Kidney epithelial cell (primary cell): ENCODE results near the gene ZC3H12D. TPM values are rescaled to one million over a fixed set of nuclear protein-coding genes. Genes with fewer than 3 reads are reported as not detected.

Source experiments
- DNase-seq: peaks from one replicate; pipeline ENCODE4 v3.0.0-alpha.2; 2010; ENCODE audit warnings: low read depth
- H3K27me3 ChIP-seq: 2 replicates; pipeline ENCODE4 v1.6.0; 2011; ENCODE audit warnings: low read length; ENCODE audit not compliant: control insufficient read depth, insufficient read depth
- H3K36me3 ChIP-seq: 2 replicates; pipeline ENCODE4 v1.5.1; 2011; ENCODE audit warnings: low read length; ENCODE audit not compliant: control insufficient read depth, insufficient read depth
- H3K4me3 ChIP-seq: 2 replicates; pipeline ENCODE4 v1.5.1; 2011; ENCODE audit warnings: low read depth, mild to moderate bottlenecking, control low read depth, low read length
- total RNA-seq: library from RNA; depleted of rRNA; stranded (reverse); fragments of >200 nt; gene quantifications from 2 replicates; pipeline ENCODE4 v1.2.3, GENCODE V29; 2015
- TF ChIP-seq, protein P1 (sequence below): IDR thresholded peaks from 2 replicates; pipeline ENCODE4 v1.5.1; 2011; ENCODE audit warnings: mild to moderate bottlenecking, moderate library complexity, low read length, control low read depth, inconsistent platforms; ENCODE audit not compliant: insufficient read depth, poor library complexity, severe bottlenecking

ZC3H12D gene
- total RNA-seq, result not detected in 2 replicates

DNA sequence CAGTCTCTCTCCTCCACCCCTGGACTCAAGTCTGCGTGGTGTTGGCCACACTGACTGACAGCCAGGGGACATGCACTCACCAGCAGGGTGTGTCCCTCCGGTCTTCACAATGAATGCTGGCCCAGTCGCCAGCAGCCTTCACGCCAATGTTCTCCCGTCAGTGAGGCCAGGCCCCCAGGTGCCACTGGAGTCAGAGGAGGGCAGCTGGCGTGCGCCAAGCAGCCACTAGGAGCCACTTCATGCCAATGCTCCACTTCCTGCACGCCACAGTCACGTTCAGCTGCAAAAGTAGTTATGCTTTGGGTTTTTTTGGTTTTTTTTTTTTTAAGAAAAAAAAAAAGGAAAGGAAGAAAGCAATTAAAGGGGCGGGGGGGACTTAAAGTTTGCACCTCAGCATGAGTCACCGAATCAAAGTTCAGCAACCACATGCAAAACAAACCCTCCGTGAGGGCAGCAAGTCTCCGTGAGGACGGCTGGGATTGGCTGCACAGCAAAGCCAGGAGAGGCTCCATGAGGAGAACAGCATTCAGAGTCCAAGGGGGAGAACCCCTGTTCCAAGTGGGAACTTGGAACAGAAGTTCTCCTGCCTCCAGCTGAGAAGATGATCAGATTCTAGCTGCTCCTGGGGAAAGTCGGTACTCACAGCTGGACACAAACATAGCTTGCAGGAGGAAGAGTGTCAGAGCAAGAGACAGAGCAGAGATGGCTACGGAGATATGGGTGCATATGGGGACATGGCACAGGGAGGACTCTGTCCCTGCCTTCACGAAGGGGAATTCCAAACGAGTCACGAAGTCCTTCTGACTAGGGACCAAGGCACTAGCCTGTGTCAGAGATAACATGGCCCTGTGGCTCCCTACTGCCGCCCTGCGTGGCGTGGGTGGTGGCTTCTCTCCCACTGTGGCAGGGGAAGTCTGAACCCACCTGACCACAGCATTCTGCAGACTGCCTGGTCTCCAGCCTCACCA lies at the start of gene ZC3H12D:
TSS of gene ZC3H12D (minus strand) at position 282 of the 968 bp plus-strand sequence. CDS start 10,471 bp downstream, outside the sequence.
- TF ChIP-seq, protein P1, sequence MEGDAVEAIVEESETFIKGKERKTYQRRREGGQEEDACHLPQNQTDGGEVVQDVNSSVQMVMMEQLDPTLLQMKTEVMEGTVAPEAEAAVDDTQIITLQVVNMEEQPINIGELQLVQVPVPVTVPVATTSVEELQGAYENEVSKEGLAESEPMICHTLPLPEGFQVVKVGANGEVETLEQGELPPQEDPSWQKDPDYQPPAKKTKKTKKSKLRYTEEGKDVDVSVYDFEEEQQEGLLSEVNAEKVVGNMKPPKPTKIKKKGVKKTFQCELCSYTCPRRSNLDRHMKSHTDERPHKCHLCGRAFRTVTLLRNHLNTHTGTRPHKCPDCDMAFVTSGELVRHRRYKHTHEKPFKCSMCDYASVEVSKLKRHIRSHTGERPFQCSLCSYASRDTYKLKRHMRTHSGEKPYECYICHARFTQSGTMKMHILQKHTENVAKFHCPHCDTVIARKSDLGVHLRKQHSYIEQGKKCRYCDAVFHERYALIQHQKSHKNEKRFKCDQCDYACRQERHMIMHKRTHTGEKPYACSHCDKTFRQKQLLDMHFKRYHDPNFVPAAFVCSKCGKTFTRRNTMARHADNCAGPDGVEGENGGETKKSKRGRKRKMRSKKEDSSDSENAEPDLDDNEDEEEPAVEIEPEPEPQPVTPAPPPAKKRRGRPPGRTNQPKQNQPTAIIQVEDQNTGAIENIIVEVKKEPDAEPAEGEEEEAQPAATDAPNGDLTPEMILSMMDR, result no peak
- DNase-seq, result no peak
- no peaks in the 10 kb centered on the region for H3K27me3 ChIP-seq
- no peaks in the 10 kb centered on the region for H3K36me3 ChIP-seq
- H3K4me3 ChIP-seq, result no peak within 1 kb of the TSS

DNA sequence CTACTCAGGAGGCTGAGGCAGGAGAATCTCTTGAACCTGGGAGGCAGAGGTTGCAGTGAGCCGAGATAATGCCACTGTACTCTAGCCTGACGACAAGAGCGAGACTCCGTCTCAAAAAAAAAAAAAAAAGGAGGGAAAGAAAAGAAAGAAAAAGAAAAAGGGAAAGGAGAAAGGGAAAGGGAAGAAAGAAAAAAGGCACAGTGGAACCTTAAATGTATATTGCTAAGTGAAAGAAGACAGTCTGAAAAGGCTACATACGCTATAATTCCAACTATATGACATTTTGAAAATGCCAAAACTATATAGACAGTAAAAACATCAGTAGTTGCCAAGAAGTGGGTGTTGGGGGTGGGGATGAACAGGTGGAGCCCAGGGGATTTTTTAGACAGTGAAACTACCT lies 44.8 kb upstream of the ZC3H12D start:
- Histone ChIP-seq H3K36me3 (no peaks in the 10 kb centered on the region), H3K4me3 (no peak overlapping the region), H3K27me3 (no peaks in the 10 kb centered on the region)
- TF ChIP-seq, protein P1, result no peak
- DNase-seq, result no peak

DNA sequence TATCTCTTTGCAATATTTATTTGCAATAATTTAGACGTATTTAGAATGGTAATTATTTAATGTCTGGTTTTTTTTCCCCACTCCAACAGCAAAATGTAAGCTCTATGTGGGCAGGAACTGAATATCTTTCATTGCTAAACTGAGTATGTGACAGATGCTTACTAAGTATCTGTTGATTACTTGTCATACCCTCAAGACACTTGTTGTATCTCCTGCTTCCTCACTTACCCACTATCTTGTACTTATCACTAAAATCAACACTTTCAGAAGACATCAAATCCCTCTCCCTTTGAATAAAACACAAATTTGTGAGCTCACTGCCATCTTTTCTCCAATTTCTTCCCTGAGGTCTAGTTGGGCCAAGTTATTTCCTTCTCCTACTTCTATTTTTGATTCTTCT lies 30.7 kb upstream of the ZC3H12D start:
- Histone ChIP-seq H3K36me3 (no peaks in the 10 kb centered on the region), H3K27me3 (no peaks in the 10 kb centered on the region)

DNA sequence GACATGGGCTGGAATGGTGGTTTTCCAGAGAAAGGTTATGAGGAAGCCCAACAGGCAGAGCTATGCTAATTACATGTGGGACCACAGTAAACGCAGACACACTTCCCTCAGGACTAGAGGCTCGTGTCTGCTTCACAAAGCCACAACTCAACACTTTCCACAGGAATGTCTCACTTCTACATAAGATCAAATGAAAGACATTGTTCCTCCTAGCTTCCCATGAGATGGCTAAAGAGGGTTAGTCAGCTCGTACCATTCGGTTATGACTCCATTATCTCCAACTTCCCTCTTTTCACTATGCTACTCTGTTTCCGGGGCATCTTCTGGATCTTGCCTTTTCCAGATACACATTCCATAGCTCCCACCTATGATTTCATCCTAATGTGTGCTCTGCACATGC lies 29.1 kb upstream of the ZC3H12D start:
- Histone ChIP-seq H3K36me3 (no peaks in the 10 kb centered on the region), H3K27me3 (no peaks in the 10 kb centered on the region), H3K4me3 (no peak overlapping the region)
- TF ChIP-seq, protein P1, result no peak
- no peak for DNase-seq

More for the DNA sequence above, 30.7 kb upstream of the ZC3H12D start:
- H3K4me3 ChIP-seq, result no peak overlapping the region
- no peak for DNase-seq
- TF ChIP-seq, protein P1, result no peak

DNA sequence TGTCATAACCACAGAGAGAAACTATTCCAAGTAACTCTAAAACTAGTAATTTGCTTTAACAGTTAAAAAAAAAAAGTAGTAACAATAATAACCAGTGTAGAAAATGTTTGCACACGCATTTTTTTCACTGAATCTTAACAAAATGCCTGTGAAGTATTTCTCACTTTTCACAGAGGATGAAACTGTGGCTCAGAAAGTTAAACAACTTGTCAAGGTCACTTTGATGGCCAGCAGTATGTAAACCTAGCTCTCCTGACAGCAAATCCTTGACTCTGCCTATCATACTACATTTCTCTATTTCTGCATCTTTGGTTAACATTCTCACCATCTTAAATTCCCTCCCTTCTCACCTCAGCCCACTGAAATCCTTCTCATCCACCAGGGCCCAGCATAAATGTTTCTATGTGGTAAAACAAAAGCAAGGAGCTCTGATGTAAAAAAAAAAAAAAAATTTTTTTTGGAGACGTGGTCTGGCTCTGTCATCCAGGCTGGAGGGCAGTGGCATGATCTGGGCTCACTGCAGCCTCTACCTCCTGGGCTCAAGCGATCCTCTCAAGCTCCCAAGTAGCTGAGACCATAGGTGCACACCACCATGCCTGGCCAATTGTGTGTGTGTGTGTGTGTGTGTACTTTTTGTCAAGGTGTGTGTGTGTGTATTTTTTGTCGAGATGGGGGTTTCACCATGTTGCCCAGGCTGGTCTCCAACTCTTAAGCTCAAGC lies 26.1 kb upstream of the ZC3H12D start:
- Histone ChIP-seq H3K36me3 (no peaks in the 10 kb centered on the region), H3K27me3 (no peaks in the 10 kb centered on the region), H3K4me3 (no peak overlapping the region)
- DNase-seq, result no peak
- TF ChIP-seq, protein P1, result no peak
